Naive B cell (primary cell): ENCODE measurements around the gene MTMR12. TPM values are rescaled to one million over a fixed set of nuclear protein-coding genes. Genes with fewer than 3 reads are reported as not detected.
A peak's percentile ranks its signal among the peaks of the same experiment; 100 is the strongest.

Experiments used
- ATAC-seq, 2 donors: fragments of 150-1000 bp; cut with Tn5 transposase; 2 replicates each; pipeline ENCODE4 v1.10.0; 2021; ENCODE audit warnings: low read depth in 2 of 2, mild to moderate bottlenecking in 2 of 2, moderate library complexity in 2 of 2
- DNase-seq: peaks from one replicate; pipeline ENCODE4 v3.0.0; 2022
- H3K27ac Mint-ChIP-seq, 6 donors: one replicate each; pipeline ENCODE4 v1.8.0; 2020 to 2022; ENCODE audit warnings: mild to moderate bottlenecking in 6 of 6, mixed read lengths in 6 of 6, moderate library complexity in 5 of 6, inconsistent platforms in 2 of 6
- H3K27me3 Mint-ChIP-seq, 3 donors: one replicate each; pipeline ENCODE4 v1.8.0; 2021 to 2022; ENCODE audit warnings: mixed read lengths in 3 of 3, mild to moderate bottlenecking in 1 of 3
- H3K36me3 Mint-ChIP-seq, 2 donors: one replicate each; pipeline ENCODE4 v1.8.0; 2020 to 2022; ENCODE audit warnings: mixed read lengths in 2 of 2, inconsistent platforms in 1 of 2, mild to moderate bottlenecking in 1 of 2
- H3K4me1 Mint-ChIP-seq, 3 donors: one replicate each; pipeline ENCODE4 v1.8.0; 2020 to 2022; ENCODE audit warnings: mixed read lengths in 3 of 3, inconsistent platforms in 1 of 3, mild to moderate bottlenecking in 1 of 3, moderate library complexity in 1 of 3
- H3K4me3 Mint-ChIP-seq, 8 donors: one replicate each; pipeline ENCODE4 v1.8.0; 2020 to 2022; ENCODE audit warnings: mild to moderate bottlenecking in 8 of 8, mixed read lengths in 8 of 8, moderate library complexity in 8 of 8, inconsistent platforms in 2 of 8
- H3K9me3 Mint-ChIP-seq, 7 donors: one replicate each; pipeline ENCODE4 v1.8.0; 2020 to 2022; ENCODE audit warnings: mixed read lengths in 7 of 7, mild to moderate bottlenecking in 5 of 7, inconsistent platforms in 2 of 7, moderate library complexity in 1 of 7
- polyA plus RNA-seq, 6 donors: library from polyadenylated mRNA; unstranded; fragments of 300-500 nt; fragmentation: Illumina TruSeq; gene quantifications; one replicate each; pipeline ENCODE4 v1.2.3, GENCODE V29; 2021; ENCODE audit warnings: low read depth in 6 of 6

MTMR12 gene
- polyA plus RNA-seq, 6 donors from 2014 or later: 16.9 to 32.1 (median 20.5) TPM

- ATAC-seq (no peak), DNase-seq (no peak)
- H3K27ac Mint-ChIP-seq: peak overlapping the region in 3 of 6 donors; percentile 0 to 81 (median 53)
These were observed 60.8 kb downstream of the MTMR12 start for GRCh38 chr5:32251871-32252458.

DNA sequence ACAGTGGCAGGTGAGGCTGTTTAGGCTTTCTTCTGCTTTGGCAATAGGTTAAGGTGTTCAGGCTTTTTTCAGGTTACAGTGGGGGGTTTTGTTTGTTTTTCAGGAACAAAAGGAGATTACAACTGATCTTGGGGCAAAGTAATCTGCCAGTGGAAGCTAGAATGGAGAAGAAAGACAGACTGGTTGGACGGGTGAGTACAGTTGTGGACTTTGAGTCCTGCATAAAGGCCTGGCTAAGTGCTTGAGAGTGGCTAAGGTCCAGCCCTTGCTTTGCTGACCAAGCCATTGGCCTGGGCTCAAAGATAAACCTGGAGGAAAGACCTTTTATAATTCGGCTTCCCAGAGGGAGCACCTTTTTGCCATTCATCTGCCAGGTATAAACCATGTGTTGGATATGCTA lies 63.1 kb downstream of the MTMR12 start:
- Mint-ChIP-seq H3K4me3 (no peak overlapping the region), H3K9me3 (peaks cover 0 to 3% (median 0%) of the 10 kb centered on the region in 7 donors), H3K36me3 (peaks cover 49 to 51% of the 10 kb centered on the region in 2 donors), H3K27ac (peak overlapping the region in 1 of 6 donors; percentile 79), H3K4me1 (peaks cover 0 to 12% (median 7%) of the 10 kb centered on the region in 3 donors), H3K27me3 (no peaks in the 10 kb centered on the region)
- ATAC-seq: no peak
- no peak for DNase-seq

More at GRCh38 chr5:32251871-32252458, 60.8 kb downstream of the MTMR12 start:
- Mint-ChIP-seq H3K27me3 (no peaks in the 10 kb centered on the region), H3K4me3 (no peak overlapping the region), H3K36me3 (peaks cover 41 to 54% of the 10 kb centered on the region in 2 donors), H3K9me3 (no peaks in the 10 kb centered on the region), H3K4me1 (peaks cover 0 to 12% (median 7%) of the 10 kb centered on the region in 3 donors)

GRCh38 chr5:32245742-32246141 lies 67.0 kb downstream of the MTMR12 start:
- Mint-ChIP-seq H3K27ac (no peak overlapping the region), H3K9me3 (peaks cover 0 to 3% (median 0%) of the 10 kb centered on the region in 7 donors), H3K27me3 (no peaks in the 10 kb centered on the region), H3K4me1 (no peaks in the 10 kb centered on the region), H3K4me3 (no peak overlapping the region), H3K36me3 (peaks cover 50 to 54% of the 10 kb centered on the region in 2 donors)
- ATAC-seq (no peak), DNase-seq (no peak)

DNA sequence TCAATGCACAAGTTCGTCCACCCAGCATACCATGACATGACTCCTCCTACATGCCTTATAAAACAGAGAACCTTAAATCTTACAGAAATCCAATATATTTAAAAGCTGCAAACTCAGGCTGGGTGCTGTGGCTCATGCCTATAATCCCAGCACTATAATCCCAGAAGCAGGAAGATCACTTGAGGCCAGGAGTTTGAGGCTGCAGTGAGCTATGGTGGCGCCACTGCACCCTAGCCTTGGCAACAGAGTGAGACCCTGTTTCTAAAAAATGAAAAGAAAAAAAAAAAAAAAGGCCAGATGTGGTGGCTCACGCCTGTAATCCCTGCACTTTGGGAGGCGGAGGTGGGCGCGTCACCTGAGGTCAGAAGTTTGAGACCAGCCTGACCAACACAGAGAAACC lies 68.7 kb downstream of the MTMR12 start:
- DNase-seq (no peak), ATAC-seq (no peak)
- Mint-ChIP-seq H3K4me3 (no peak overlapping the region), H3K36me3 (peaks cover 42 to 49% of the 10 kb centered on the region in 2 donors), H3K27ac (peak overlapping the region in 2 of 6 donors; percentile 4 to 39), H3K9me3 (peaks cover 0 to 3% (median 0%) of the 10 kb centered on the region in 7 donors), H3K4me1 (peaks cover 0 to 4% (median 0%) of the 10 kb centered on the region in 3 donors), H3K27me3 (no peaks in the 10 kb centered on the region)

DNA sequence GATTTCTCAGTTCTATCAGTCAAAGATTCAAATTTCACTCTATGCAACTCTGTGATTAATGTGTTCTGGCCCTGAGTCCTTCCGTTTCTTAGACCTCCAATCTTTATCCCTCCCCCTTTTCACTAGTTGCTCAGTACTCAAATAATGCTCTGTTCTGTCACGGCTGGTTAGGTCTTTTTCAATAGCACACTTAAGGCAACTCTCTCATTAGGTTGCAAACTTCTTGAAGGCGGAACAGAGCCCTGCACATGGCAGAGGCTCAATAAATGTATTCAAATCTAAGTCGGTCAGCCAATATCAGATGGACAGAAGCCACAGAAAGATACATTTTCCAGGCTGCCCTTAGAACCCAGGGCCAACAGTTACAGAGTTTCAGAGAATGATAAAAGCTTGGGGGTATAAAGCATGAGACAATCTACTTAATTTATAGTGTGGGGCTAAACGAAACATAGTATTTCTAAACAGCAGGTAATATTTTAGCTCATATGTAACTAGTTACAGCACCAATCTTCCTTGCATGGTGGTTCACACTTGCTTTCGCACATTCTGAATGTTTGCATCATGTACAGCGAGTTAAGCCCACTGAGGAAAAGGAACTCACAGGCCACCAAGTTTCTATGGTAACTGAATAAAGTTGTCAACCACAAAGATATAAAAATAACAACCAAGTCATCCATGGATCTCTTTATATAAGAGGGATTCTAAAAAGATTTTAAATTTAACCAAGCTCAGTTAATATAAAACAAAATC lies 71.5 kb downstream of the MTMR12 start:
- ATAC-seq: peak; percentile 28 to 62
- Mint-ChIP-seq H3K4me1 (peaks cover 0 to 4% (median 0%) of the 10 kb centered on the region in 3 donors), H3K9me3 (no peaks in the 10 kb centered on the region), H3K36me3 (peaks cover 22 to 31% of the 10 kb centered on the region in 2 donors), H3K27me3 (no peaks in the 10 kb centered on the region), H3K27ac (peak overlapping the region in 5 of 6 donors; percentile 6 to 90 (median 71)), H3K4me3 (no peak overlapping the region)
- no peak for DNase-seq

DNA sequence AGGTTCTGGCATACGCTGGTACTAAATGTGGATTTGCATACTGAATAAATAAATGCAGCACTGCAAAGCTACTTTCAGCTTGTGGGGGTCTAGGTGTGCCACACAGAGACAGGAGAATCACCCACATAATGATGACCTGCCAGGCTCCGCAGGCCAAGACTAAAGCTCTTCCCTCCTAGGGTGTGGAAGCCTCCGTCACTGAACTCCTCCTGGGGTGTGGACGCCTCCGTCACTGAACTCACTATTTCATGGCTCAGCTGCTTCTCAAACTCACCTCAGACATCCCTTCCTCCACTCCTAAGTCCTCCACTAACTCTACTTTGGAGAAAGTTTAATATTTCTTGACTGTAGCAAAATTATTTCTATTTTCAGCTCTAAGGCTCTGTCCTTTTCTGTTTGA lies 73.4 kb downstream of the MTMR12 start:
- DNase-seq (no peak), ATAC-seq (no peak)
- Mint-ChIP-seq H3K4me3 (no peak overlapping the region), H3K36me3 (peaks cover 21 to 36% of the 10 kb centered on the region in 2 donors), H3K27me3 (no peaks in the 10 kb centered on the region), H3K27ac (peak overlapping the region in 1 of 6 donors; percentile 83), H3K9me3 (no peaks in the 10 kb centered on the region), H3K4me1 (peaks cover 0 to 4% (median 0%) of the 10 kb centered on the region in 3 donors)

DNA sequence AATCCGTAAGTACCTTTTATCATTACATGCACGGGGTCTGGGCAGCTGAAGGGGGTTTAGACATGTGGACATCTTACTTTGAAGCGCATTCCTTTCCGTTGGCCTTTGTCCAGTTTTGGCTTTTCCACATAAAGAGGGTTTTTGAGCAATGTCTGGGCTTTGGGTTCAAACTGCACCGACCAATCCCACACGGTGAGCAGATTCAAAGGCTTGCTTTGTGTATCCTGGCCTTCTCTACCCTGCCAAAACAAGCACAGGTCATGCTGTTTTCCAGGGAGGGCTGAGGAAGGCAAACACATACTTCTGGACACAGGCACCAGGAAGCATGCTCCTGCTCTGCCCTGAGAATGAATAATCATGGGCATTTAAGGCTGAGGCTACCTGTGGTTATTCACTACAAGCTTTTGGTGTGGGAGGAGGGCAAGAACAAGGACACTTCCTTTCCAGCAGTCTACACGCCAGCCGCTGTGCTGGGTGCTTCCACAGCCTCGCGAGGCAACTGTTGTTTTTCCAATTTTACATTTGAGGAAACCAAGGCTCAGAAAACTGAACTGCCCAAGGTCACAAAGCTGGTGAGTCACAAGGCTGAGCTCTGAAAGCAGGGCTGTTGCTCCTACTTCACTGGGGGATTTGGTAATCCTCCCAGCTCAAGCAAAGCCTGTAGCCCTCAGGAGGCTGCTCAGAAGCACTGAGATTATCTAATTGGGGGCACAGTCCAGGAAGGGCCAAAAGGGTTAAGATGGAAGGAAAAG lies 78.9 kb downstream of the MTMR12 start:
- H3K36me3 Mint-ChIP-seq: peaks cover 12 to 31% of the 10 kb centered on the region in 2 donors
- H3K27ac Mint-ChIP-seq: peak overlapping the region in 4 of 6 donors; percentile 37 to 76 (median 62)

GRCh38 chr5:32233220-32233695 lies 79.5 kb downstream of the MTMR12 start:
- no peak for DNase-seq
- no peak for ATAC-seq
- Mint-ChIP-seq H3K4me3 (no peak overlapping the region), H3K4me1 (peaks cover 15 to 26% (median 17%) of the 10 kb centered on the region in 3 donors), H3K27ac (peak overlapping the region in 3 of 6 donors; percentile 37 to 86 (median 59)), H3K36me3 (peaks cover 9 to 36% of the 10 kb centered on the region in 2 donors), H3K9me3 (no peaks in the 10 kb centered on the region), H3K27me3 (no peaks in the 10 kb centered on the region)

More for the DNA sequence above, 78.9 kb downstream of the MTMR12 start:
- ATAC-seq: no peak
- no peaks in the 10 kb centered on the region for H3K27me3 Mint-ChIP-seq
- H3K9me3 Mint-ChIP-seq: no peaks in the 10 kb centered on the region
- H3K4me3 Mint-ChIP-seq: no peak overlapping the region
- no peak for DNase-seq
- H3K4me1 Mint-ChIP-seq: peaks cover 15 to 26% (median 17%) of the 10 kb centered on the region in 3 donors

DNA sequence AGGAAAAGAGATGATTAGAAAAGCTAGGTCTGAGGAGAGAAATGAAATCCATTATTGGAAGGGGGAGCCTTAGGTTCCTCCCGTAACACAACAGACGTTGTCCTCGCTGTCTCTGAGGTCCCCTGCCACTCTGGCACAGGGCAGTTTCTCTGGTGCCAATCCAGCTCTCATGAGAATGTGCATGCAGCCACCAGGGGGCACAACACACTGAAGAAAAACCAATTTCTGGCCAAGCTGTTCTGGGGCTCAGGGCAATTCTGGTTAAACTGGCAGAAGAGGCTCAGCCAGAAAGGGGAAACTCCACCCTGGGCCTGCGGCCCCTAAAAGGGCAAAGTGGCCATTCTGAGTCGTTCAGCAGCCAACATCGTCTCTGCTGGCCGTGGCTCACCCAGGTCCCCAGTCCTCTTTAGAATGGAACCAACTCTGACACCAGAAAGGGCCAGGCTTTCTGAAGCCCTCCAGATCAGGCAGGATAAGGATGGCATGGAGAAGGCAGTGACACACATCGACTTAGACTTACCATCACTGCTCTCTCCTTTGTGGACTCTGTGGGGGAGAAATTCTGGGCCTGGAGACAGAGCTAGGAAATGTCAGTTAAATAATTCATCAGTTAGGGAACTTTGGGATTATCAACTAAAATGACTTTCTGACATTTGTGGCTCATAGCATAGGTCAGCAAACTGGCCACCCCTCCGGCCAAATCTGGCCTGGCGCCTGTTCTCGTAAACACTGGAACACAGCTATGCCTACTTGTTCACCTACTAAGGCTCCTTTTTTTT lies 80.1 kb downstream of the MTMR12 start:
- H3K27me3 Mint-ChIP-seq: no peaks in the 10 kb centered on the region
- peaks cover 15 to 26% (median 17%) of the 10 kb centered on the region in 3 donors for H3K4me1 Mint-ChIP-seq
- H3K4me3 Mint-ChIP-seq: no peak overlapping the region
- peaks cover 10 to 36% of the 10 kb centered on the region in 2 donors for H3K36me3 Mint-ChIP-seq
- peak overlapping the region in 5 of 6 donors; percentile 31 to 92 (median 58) for H3K27ac Mint-ChIP-seq
- no peaks in the 10 kb centered on the region for H3K9me3 Mint-ChIP-seq
- peak; percentile 67 for DNase-seq
- ATAC-seq: peak; percentile 74 to 80

GRCh38 chr5:32231929-32232328 lies 80.8 kb downstream of the MTMR12 start:
- Mint-ChIP-seq H3K4me1 (peaks cover 15 to 26% (median 17%) of the 10 kb centered on the region in 3 donors), H3K4me3 (no peak overlapping the region), H3K36me3 (peaks cover 11 to 35% of the 10 kb centered on the region in 2 donors), H3K9me3 (no peaks in the 10 kb centered on the region), H3K27me3 (no peaks in the 10 kb centered on the region), H3K27ac (peak overlapping the region in 4 of 6 donors; percentile 40 to 92 (median 72))
- ATAC-seq: no peak
- DNase-seq: no peak

- no peaks in the 10 kb centered on the region for H3K27me3 Mint-ChIP-seq
- DNase-seq: no peak
- peaks cover 15 to 26% (median 17%) of the 10 kb centered on the region in 3 donors for H3K4me1 Mint-ChIP-seq
- no peaks in the 10 kb centered on the region for H3K9me3 Mint-ChIP-seq
- H3K4me3 Mint-ChIP-seq: no peak overlapping the region
- peaks cover 9 to 36% of the 10 kb centered on the region in 2 donors for H3K36me3 Mint-ChIP-seq
- H3K27ac Mint-ChIP-seq: peak overlapping the region in 3 of 6 donors; percentile 44 to 85 (median 69)
- no peak for ATAC-seq
These were observed 81.5 kb downstream of the MTMR12 start for GRCh38 chr5:32231241-32231640.

GRCh38 chr5:32230356-32231099 lies 82.2 kb downstream of the MTMR12 start:
- peak; percentile 79 to 80 for ATAC-seq
- DNase-seq: no peak
- Mint-ChIP-seq H3K9me3 (no peaks in the 10 kb centered on the region), H3K36me3 (peaks cover 9 to 36% of the 10 kb centered on the region in 2 donors), H3K27ac (peak overlapping the region in 5 of 6 donors; percentile 8 to 85 (median 69)), H3K4me1 (peaks cover 15 to 26% (median 17%) of the 10 kb centered on the region in 3 donors), H3K4me3 (peak overlapping the region in 2 of 8 donors; percentile 6 to 8), H3K27me3 (no peaks in the 10 kb centered on the region)
